G401 (cell line): Measurements from ENCODE around the gene C1orf116. TPM values are rescaled to one million over a fixed set of nuclear protein-coding genes. Genes with fewer than 3 reads are reported as not detected.

Experiments
- DNase-seq: peaks from one replicate; pipeline ENCODE4 v3.0.0-alpha.2; 2015; ENCODE audit warnings: low spot score
- in situ Hi-C: cut with HindIII; loops from 2 replicates; pipeline ENCODE4 v1.10.0; 2016; ENCODE audit warnings: low sequenced_read_pairs, mixed read lengths
- total RNA-seq: library from RNA; depleted of rRNA; stranded (reverse); fragments of >200 nt; shearing (Covaris generic); gene quantifications from 2 replicates; pipeline ENCODE4 v1.2.3, GENCODE V29; 2014

The C1orf116 gene
- total RNA-seq, 1 experiment from 2014 or later, result not detected

DNA sequence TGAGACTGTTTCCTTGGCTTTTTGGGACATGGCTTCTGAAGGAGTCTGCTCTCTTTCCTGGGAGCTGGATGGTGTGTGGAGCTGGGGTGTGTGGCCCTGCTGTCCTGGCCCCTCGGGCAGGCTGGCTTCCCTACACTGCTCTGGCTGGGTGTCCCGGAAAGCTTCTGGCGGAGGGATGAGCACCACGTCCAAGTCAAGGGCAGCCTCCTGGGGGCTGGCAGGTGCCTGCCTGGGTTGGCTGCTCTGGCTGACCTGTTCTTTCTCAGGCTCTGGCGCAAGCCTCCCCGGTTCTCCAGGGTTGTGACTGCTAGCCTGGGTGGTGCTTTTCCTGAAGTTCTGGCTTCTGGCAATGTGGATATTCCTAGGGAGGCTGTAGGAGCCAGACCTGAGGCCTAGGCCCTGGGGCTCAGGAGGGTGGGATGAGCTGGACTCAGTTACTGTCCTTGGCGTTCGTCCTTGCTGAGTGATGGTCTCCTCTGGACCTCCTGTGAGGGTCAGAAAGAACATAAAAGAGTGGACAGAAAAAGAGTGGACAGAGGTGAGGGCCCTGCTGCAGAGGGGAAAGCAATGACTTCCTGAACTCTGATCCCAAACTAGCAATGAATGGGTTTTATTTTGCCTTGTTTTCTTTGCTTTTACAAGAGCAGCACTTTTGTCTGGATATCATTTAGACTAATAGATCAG lies 9.4 kb downstream of the C1orf116 start:
- in situ Hi-C loops, result no loop called here
- DNase-seq, result no peak

DNA sequence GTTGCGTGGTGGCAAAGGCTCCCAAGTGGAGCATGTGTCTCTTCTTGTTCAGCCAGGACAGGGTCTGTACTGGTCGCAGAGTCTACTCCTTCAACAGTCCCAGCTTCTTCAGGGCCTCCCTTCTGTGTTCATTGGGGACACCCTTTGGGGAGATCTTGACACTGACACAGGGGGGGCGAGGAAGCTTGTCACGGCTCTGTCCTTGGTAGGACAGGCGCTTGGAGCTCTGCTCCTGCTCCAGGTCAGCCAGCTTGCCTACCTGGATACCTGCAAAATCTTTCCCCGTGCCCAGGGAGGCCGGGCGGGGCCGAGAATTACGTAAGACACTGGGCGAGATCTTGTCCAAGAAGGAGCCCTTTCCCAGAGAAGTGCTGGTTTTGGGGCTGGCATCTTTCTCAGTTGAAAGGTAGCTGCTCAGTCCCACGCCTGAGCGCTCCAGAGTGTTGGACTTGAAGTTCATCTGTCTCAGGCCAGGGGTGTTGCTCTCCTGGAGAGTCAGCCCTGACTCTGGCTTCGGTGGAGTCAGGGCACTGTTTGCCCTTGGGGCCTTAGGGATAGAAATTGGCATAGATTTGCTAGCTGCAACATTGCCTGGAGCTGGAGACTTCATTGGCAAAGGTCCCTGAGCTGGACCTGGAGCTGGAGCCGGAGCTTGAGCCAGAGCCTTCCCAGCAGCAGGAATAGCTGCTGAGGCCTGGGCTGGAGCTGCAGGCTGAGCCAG lies 10.5 kb downstream of the C1orf116 start:
- in situ Hi-C loops, result no loop called here
- no peak for DNase-seq

DNA sequence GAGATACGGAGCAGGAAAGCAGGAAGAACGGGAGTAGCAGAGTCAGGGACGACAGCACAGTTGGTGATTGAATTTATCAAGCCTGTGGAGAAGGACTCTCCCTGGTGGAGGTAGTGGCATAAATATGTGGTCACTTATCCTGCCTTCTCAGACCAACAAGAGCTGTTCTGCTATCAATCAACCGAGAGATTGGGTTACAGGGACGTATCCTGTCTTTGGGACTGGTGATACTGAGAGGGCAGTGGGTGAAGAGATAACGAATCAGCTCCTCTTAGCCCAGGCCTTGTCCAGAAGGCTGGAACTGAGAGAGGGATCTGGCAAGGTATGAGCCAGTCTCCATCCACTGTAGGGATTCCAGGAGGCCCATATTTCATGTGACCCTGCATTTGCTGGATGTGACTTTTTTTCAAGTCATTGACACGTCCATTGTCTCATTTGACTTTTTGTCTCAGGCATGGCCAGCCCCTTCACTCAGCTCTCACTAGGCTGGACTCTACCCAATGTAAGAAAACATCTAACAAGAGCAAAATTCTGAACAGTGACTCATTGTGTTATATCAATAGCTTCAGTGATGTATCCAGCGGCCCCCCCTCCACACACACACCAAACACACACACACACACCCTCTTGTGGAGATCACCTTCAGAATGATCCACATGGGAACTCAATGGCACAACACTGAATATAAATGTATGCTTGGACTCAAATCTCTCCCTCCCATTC lies 11.3 kb downstream of the C1orf116 start:
- DNase-seq, result no peak
- in situ Hi-C loops, result no loop called here

DNA sequence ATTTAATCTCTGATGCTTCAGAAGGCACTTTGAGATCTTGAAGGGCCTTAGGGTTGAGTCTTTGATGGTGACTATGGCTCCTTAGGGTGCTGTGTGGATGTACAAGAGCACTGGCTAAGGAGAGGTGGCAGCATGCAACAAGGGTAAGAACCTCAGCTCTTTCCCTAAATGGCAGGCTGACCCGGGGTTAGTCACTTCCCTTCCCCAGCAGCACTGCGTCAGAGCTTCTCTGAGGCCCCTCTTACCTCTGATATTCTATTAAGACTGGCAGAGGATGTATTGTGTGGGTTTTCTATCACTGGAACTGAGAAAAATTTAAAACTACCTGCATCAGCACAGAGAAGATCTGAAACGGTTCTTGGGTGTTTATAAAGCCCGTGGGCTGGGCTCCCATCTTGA lies 11.8 kb downstream of the C1orf116 start:
- no peak for DNase-seq
- in situ Hi-C loops, result no loop called here

DNA sequence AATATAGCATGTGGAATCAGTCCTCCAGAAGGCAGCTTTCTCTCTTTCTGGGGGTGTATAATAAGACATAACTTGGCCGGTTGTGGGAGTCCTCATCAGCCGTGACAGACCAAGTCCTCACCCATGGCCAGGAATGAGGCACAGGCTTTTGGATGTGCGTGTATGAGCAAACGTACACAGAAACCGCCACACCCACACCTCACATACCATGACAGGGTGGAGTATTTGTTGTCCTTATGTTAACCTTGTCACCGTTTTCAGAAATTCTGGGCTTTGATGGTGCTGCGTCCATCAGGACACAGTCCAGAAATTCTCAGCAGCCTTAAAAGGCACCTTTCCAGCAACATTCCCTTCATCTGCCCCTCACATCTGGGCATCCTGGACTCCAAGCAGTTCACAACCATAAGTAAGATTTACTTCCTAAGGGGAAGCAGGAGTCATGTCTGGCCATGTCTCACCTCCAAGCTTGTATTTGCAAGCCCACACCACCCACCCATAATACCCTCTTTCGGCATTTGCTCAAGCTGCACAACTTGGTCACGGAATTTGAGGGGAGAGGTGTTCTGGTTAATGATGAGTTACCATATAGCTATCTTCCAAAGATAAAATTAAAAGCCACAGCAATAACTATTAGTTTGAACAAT lies 12.4 kb downstream of the C1orf116 start:
- in situ Hi-C loops, result no loop called here
- DNase-seq, result no peak

DNA sequence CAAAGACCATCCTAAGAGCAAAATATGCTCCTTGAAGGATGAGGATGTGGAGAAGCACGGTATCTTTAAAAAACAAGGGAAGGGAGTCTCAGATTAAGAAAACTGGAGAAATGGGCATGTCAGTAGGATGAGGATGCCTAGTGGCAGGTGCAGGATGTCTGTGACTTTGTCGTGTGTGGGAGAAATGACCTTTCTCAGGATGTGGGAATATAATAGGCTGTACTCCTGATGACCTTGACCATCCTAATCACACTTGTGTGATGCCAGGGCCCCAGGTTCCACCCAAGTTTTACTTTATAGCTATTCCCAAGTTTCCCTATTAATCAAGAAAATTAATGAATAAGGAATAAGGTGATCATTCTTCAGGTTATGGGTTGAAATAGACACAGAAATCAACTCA lies 12.9 kb downstream of the C1orf116 start:
- no peak for DNase-seq
- in situ Hi-C loops, result no loop called here

DNA sequence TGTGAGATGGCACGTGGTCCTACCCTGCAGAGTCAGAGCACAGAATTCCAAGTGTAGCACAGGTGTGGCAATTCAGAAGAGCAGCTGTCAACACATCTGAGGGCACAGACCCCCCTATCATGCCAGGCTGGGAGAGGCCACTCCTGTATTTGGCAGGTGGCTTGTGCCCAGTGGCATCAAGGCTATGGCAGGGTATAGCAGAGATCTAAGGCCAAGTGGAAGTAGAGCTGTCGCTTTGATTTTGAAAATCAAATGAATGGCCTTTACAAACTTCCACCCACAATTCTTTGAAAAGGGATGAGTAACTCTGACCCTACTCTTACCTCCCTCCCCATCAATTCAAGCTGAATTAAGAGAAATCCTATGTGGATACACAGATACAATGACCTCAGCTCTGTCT lies 13.4 kb downstream of the C1orf116 start:
- no peak for DNase-seq
- in situ Hi-C loops, result no loop called here

DNA sequence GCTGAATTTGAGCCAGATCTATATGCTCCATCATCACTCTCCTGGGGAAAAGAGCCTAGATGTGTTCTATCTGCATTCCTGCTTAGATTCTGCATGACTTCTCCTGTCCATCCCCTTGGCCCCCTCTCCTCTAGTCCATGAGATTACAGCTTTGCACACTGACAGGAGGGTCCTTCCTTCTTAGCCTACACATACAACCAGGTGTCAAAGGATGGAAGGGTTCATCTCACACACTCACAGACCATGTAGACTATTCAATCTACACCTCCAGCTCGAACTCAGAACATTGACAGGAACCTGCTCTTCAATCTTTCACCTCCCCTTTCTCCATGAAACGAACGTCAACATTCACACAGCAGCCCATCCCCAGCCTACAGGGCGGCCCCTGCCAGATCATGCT lies 13.8 kb downstream of the C1orf116 start:
- DNase-seq, result no peak
- in situ Hi-C loops, result no loop called here

DNA sequence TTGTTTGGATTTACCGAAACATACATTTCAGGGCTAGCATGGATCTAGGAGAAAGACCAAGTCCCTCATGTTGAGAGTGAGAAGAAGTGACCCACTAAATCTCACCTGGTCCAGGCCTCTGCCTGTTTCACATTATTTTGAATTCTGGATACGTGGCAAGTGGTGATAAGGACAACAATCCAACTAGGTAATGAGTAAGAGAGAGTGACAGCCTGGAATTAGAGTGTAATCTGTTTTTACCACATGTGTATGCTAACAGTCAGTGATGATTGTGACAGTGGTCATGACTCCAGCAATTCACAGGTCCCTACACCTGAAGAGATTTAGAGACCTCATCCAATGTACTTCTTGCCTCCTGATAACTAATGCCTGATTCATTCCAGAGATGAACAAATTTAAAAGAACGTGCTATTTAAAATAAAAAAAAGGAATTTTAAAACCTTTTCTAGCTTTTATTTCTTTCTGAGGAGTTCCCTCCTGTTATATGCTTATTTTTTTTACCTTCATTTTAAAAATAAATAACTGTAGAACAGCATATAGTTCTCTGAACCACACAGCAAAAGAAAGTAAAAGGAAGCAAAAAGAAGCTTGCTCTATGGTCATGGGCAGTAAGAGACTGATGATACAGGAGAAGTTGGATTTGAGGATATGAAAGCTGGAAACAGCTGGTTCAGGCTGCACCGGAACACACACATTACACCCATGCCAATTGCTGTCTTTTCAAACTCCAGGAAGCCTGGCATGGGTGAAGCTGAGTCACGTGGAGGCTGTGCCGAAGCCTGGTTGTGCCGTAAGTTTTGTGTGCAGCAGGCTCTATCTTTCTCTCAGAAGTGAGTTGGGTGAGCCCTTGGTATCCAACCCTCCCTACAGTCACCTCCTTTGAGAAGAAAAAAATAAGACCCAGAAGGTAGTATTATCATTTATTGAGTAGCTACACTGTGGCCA lies 14.7 kb downstream of the C1orf116 start:
- DNase-seq, result no peak
- in situ Hi-C loops, result no loop called here

DNA sequence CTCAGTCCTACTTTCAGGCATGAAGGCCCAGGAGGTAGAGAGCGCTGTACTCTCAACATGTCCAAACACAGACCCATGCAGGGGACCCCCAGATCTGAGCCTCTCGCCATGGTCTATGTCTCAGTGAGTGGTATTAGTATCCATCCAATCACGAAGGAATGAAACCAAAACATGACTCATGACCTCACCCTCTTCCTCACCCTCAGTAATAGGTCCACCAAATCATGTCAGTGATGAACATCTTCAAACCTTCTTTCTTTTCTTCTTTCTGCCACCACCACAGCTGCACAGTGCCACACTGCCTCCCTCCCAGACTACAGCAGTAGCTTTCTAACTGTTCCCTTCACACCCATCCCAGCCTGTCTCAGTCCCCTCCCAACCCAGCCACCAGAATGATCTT lies 16.8 kb downstream of the C1orf116 start:
- in situ Hi-C loops, result no loop called here
- no peak for DNase-seq

DNA sequence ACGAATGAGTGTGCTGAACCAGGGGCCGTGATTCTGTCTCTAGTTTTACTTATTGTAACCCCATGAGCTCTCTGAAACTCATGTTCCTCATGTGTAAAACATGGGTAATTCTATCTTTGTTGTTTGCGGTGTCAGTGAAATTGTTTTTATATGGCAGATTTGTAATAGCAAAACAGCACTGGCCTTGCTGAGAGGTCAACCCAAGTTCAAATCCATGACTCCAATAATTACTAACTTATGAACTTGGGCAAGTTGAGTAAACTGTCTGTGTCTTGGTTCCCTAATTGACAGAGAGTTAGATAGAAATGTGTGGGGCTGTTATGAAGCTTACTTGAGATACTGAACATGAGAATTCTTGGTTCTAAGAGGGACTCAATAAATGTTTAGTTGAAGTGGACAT lies 17.8 kb downstream of the C1orf116 start:
- in situ Hi-C loops, result no loop called here
- DNase-seq, result no peak

DNA sequence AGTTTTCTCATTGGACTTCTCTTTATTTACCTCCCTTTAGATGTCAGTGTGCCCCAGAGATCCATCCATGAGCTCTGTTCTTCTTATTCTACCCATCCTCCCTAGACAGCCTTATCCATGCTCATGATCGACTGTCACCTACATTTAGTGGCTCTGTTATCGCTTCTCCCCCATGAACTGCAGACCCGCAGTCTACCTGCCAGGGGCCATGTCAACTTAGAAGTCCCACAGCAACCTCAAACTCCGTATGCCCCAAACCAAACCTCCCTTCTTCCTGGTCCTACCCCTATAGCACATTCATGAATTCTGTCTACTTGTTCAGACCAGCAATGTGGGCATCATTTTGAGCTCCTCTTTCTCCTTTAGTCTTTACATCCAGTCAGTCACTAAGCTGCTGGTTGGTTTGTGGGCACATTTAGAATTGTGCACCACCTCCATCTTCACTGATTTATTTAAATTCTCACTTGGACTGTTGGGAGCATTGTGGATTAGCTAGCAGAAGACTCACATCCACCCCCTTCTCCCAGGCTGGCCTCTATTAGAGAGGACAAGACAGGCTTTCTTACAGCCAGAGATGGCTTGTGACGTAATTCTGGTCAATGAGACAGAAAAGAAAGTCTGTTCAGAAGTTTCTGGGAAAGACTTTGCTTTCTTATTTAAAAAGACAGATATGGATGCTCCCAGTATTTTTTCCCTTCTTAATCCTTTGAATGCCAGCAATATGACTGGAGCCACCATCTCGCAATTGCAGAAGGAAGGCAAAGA lies 19.1 kb downstream of the C1orf116 start:
- in situ Hi-C loops, result no loop called here
- DNase-seq, result no peak

DNA sequence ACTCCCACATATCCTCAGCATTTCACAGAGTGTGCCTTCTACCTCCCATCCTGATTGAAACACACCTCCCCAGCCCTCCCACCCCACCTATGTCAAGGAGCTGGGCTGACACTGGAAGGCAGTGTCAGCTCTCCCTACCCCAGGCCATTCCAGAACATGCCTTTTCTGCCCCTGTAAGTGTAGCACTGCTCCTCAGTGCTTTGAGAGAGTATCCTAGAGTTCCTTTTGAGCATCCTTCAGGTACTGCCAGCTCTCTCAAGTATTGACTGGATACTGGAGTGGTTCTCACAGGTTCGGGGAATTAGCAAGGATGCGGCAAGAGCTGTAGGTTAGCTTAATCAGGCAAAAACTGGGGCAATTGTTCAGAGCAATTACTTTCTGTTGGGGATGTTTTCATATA lies 21.8 kb downstream of the C1orf116 start:
- no peak for DNase-seq
- in situ Hi-C loops, result no loop called here

DNA sequence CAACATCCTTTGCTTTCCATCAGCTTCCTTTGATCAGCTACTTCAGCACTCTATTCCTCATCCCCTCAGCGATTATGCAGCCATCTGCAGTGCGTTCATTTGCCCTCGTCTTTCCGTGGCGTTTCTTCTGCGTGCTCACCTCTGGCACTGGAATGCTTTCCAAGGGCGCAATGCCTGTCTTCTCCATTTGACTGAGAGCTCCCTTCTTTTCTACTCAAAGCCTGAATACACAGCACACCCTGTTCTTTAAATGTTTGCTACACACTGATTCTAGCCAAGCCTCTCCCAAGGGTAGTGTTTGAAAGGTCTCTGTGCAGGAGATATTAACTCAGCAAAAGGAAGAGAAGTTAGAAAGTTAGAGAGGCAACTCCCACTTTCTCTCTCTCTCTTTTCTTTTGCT lies 22.6 kb downstream of the C1orf116 start:
- in situ Hi-C loops, result no loop called here
- DNase-seq, result no peak

DNA sequence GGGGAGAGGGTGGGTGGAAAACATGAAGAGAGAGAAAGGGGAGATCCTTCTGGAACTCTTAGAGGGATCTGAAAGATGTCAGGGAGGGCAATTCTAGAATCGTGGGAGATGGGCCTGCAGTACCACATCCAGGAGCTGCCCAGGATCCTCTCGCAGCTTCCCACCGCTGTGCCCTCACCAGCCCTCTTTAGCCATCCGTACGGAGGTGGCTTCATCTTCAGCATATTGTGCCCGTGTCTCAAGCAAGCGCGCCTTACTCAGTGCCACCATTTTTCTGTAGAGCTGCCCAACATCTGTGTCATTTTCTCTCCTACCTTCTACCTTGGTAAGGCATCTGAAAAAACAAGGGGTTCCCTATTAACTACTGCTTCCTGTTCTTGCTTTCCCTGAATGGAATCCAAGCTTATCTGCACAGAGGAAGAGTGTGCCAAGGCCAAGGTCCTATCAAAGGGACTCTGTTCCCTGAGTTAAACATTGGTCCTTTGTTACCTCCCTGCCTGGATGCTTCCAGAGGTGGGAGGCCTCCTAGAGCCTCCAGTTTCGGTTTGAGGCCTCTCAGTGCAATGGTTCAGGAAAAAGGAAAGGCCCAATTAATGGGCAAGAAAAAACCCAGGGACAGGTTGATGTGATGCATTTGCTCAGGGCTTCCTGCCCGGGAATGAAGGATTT lies 23.2 kb downstream of the C1orf116 start:
- DNase-seq, result no peak
- in situ Hi-C loops, result no loop called here

DNA sequence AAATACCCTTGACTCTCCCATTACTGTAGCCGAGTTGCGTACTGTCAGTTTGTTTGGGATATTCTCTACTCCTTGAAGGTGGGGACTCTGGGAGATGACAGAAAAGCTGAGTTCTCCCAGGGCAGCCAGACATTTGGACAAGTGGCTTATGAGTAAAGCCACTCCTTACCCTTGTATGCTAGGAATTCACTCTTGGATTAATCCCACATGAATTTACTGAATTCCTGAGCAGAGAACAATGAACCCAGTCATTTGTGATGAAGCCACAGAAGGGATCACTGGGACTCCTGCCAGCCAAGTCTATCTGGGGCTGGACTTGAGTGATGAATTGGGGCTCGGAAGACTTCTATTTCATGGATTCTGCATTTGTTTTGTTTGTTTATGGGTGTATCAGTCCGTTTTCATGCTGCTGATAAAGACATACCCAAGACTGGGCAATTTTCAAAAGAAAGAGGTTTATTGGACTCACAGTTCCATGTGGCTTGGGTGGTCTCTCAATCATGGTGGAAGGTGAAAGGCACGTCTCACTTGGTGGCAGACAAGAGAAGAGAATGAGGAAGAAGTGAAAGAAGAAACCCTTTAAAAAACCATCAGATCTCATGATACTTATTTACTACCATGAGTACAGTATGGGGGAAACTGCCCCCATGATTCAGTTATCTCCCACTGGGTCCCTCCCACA lies 25.1 kb downstream of the C1orf116 start:
- in situ Hi-C loops, result no loop called here
- no peak for DNase-seq

DNA sequence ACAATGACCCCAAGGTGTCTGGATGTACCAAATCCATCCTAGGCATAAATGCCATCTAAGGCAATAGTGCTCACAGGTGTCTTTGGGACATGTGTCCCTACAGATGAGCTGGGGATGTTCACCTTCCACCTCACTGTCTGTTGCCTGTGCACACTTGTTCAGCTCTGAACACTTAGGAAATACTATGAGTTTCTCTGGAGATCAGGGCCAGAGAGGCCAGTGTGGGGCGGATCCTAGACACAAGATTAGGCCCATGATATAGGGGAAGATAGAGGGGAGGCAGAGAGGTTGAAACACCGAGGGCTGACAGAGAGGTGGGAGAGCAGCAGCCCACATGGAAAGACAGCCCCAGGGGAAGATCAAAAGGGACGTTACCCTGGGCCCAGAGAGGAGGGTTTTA lies 25.6 kb downstream of the C1orf116 start:
- DNase-seq, result no peak
- in situ Hi-C loops, result no loop called here
